Liver (tissue), 3 donors: Measurements from ENCODE around the gene STK38L.

Experiments used
- EGR1 ChIP-seq, 2 donors: IDR thresholded peaks; 2 replicates each; pipeline ENCODE4 v1.6.1; 2016 to 2018; ENCODE audit warnings: antibody characterized with exemption in 2 of 2, low read depth in 2 of 2
- FOXA1 ChIP-seq: IDR thresholded peaks from 2 replicates; pipeline ENCODE4 v1.6.1; 2016; ENCODE audit warnings: antibody characterized with exemption
- GABPA ChIP-seq, 2 donors: IDR thresholded peaks in 1 of 2; conservative IDR thresholded peaks in 1 of 2; 2 replicates each; pipeline ENCODE4 v1.6.1; 2016; ENCODE audit warnings: antibody characterized with exemption in 2 of 2, mild to moderate bottlenecking in 1 of 2, moderate library complexity in 1 of 2
- HNF4A ChIP-seq, 2 donors: conservative IDR thresholded peaks; 2 replicates each; pipeline ENCODE4 v1.6.1; 2016; ENCODE audit warnings: antibody characterized with exemption in 2 of 2, mild to moderate bottlenecking in 2 of 2
- JUND ChIP-seq, 2 donors: IDR thresholded peaks; 2 replicates each; pipeline ENCODE4 v1.6.1; 2016; ENCODE audit warnings: antibody characterized with exemption in 2 of 2
- RAD21 ChIP-seq, 2 donors: IDR thresholded peaks; 2 replicates each; pipeline ENCODE4 v1.6.1; 2016; ENCODE audit warnings: antibody characterized with exemption in 2 of 2, mild to moderate bottlenecking in 2 of 2
- RXRA ChIP-seq, 2 donors: IDR thresholded peaks; 2 replicates each; pipeline ENCODE4 v1.6.1; 2017 to 2018; ENCODE audit warnings: antibody characterized with exemption in 2 of 2, mild to moderate bottlenecking in 1 of 2
- SP1 ChIP-seq: IDR thresholded peaks from 2 replicates; pipeline ENCODE4 v1.6.1; 2018; ENCODE audit warnings: antibody characterized with exemption, mild to moderate bottlenecking
- TAF1 ChIP-seq: conservative IDR thresholded peaks from 2 replicates; pipeline ENCODE4 v1.6.1; 2016; ENCODE audit warnings: antibody characterized with exemption, mild to moderate bottlenecking
- YY1 ChIP-seq: IDR thresholded peaks from 2 replicates; pipeline ENCODE4 v1.6.1; 2016; ENCODE audit warnings: antibody characterized with exemption, mild to moderate bottlenecking
- TF ChIP-seq, protein P1 (sequence below): fragments of 150-350 bp; IDR thresholded peaks from 2 replicates; pipeline ENCODE4 v1.5.1; 2017; ENCODE audit warnings: improper control_type of control experiment, low read depth, low read length; ENCODE audit not compliant: missing input control
- TF ChIP-seq, protein P2 (sequence below): IDR thresholded peaks from 2 replicates; pipeline ENCODE4 v1.6.1; 2016; ENCODE audit warnings: antibody characterized with exemption, mild to moderate bottlenecking
- TF ChIP-seq, protein P3 (sequence below): IDR thresholded peaks from 2 replicates; pipeline ENCODE4 v1.6.1; 2016; ENCODE audit warnings: antibody characterized with exemption
- donor health status: healthy.
- donor health status: healthy.

DNA sequence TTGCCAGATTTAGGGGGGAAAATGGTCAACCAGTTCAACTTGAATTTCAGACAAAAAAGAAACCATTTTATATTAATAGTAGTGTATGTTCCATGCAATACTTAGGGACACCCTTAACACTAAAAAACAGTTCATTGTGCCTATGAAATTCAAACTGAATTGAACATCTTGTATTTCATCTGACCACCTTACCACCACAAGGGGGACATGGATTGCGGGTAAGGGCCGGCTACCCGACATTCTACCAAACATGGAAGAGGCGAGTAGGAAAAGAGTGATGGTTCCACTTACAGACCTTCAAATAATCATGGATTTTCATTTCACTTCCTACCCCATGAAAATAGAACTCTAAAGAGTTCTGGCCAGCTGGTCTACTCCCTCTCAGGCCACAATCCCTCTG, 10.3 kb upstream of the STK38L start:
- TF ChIP-seq, protein P1, sequence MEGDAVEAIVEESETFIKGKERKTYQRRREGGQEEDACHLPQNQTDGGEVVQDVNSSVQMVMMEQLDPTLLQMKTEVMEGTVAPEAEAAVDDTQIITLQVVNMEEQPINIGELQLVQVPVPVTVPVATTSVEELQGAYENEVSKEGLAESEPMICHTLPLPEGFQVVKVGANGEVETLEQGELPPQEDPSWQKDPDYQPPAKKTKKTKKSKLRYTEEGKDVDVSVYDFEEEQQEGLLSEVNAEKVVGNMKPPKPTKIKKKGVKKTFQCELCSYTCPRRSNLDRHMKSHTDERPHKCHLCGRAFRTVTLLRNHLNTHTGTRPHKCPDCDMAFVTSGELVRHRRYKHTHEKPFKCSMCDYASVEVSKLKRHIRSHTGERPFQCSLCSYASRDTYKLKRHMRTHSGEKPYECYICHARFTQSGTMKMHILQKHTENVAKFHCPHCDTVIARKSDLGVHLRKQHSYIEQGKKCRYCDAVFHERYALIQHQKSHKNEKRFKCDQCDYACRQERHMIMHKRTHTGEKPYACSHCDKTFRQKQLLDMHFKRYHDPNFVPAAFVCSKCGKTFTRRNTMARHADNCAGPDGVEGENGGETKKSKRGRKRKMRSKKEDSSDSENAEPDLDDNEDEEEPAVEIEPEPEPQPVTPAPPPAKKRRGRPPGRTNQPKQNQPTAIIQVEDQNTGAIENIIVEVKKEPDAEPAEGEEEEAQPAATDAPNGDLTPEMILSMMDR: no peak
- TF ChIP-seq, protein P2, sequence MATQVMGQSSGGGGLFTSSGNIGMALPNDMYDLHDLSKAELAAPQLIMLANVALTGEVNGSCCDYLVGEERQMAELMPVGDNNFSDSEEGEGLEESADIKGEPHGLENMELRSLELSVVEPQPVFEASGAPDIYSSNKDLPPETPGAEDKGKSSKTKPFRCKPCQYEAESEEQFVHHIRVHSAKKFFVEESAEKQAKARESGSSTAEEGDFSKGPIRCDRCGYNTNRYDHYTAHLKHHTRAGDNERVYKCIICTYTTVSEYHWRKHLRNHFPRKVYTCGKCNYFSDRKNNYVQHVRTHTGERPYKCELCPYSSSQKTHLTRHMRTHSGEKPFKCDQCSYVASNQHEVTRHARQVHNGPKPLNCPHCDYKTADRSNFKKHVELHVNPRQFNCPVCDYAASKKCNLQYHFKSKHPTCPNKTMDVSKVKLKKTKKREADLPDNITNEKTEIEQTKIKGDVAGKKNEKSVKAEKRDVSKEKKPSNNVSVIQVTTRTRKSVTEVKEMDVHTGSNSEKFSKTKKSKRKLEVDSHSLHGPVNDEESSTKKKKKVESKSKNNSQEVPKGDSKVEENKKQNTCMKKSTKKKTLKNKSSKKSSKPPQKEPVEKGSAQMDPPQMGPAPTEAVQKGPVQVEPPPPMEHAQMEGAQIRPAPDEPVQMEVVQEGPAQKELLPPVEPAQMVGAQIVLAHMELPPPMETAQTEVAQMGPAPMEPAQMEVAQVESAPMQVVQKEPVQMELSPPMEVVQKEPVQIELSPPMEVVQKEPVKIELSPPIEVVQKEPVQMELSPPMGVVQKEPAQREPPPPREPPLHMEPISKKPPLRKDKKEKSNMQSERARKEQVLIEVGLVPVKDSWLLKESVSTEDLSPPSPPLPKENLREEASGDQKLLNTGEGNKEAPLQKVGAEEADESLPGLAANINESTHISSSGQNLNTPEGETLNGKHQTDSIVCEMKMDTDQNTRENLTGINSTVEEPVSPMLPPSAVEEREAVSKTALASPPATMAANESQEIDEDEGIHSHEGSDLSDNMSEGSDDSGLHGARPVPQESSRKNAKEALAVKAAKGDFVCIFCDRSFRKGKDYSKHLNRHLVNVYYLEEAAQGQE: no peak
- TF ChIP-seq, protein P3, sequence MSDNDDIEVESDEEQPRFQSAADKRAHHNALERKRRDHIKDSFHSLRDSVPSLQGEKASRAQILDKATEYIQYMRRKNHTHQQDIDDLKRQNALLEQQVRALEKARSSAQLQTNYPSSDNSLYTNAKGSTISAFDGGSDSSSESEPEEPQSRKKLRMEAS: no peak
- TF ChIP-seq SP1 (no peak), TAF1 (no peak), GABPA (IDR thresholded peaks at IDR 0.05 in 1 of 2, conservative IDR thresholded peaks at IDR 0.05 in 1 of 2) (no peak), RXRA (IDR thresholded peaks at IDR 0.05) (no peak), RAD21 (IDR thresholded peaks at IDR 0.05) (no peak), HNF4A (conservative IDR thresholded peaks at IDR 0.05) (no peak), EGR1 (IDR thresholded peaks at IDR 0.05; ENCODE audit: low read depth in 2 of 2) (no peak), FOXA1 (no peak), YY1 (no peak), JUND (IDR thresholded peaks at IDR 0.05) (no peak)
